HL-60 (cell line): Measurements from ENCODE around the gene B3GALNT2.
"Not testable (repeated sequence)": the region's sequence is repeated elsewhere in the genome, so short reads cannot be mapped to it uniquely, and the experiment has no call there.

Experiments used
- CTCF ChIP-seq: IDR thresholded peaks from one replicate; pipeline ENCODE4 v1.5.1; 2011; ENCODE audit warnings: low read length, control low read depth, inconsistent platforms; ENCODE audit not compliant: insufficient read depth
- POLR2AphosphoS5 ChIP-seq: IDR thresholded peaks from 2 replicates; pipeline ENCODE4 v1.6.1; 2012; ENCODE audit warnings: low read depth
- REST ChIP-seq: IDR thresholded peaks from 2 replicates; pipeline ENCODE4 v1.6.1; 2012; ENCODE audit warnings: low read depth; ENCODE audit not compliant: insufficient replicate concordance

- TF ChIP-seq CTCF, POLR2AphosphoS5, REST: not testable (repeated sequence)
These were observed 34.4 kb downstream of the B3GALNT2 start for GRCh38 chr1:235469897-235470296.
